Activated B cell treated with CpG ODN at 0.5 μM for 24 hours (primary cell): ENCODE data around the gene HORMAD2. TPM values are rescaled to one million over a fixed set of nuclear protein-coding genes. Genes with fewer than 3 reads are reported as not detected.
"Not testable (repeated sequence)": the region's sequence is repeated elsewhere in the genome, so short reads cannot be mapped to it uniquely, and the experiment has no call there.

Experiments
- ATAC-seq: fragments of 200-7000 bp; cut with Tn5 transposase; one replicate; pipeline ENCODE4 v1.10.0; 2021; ENCODE audit warnings: low read depth, mild to moderate bottlenecking, moderate library complexity
- CTCF ChIA-PET: fragments of 350-600 bp; sonication (Branson Sonifier 250); formaldehyde crosslinking; loops from one replicate; lab custom pipeline; 2021; ENCODE audit warnings: antibody characterized with exemption; lab: Charles Lee
- POLR2A ChIA-PET: fragments of 350-600 bp; sonication (Branson Sonifier 250); formaldehyde crosslinking; loops from one replicate; lab custom pipeline; 2021; ENCODE audit warnings: antibody characterized with exemption; lab: Charles Lee
- DNase-seq: peaks from one replicate; pipeline ENCODE4 v3.0.0; 2022
- H3K27ac Mint-ChIP-seq: one replicate; pipeline ENCODE4 v1.8.0; 2020; ENCODE audit warnings: mixed read lengths
- H3K27me3 Mint-ChIP-seq: one replicate; pipeline ENCODE4 v1.8.0; 2021; ENCODE audit warnings: mixed read lengths
- H3K36me3 Mint-ChIP-seq: one replicate; pipeline ENCODE4 v1.8.0; 2021; ENCODE audit warnings: low read depth, mixed read lengths
- H3K4me1 Mint-ChIP-seq: one replicate; pipeline ENCODE4 v1.8.0; 2021; ENCODE audit warnings: mixed read lengths
- H3K4me3 Mint-ChIP-seq: one replicate; pipeline ENCODE4 v1.8.0; 2020; ENCODE audit warnings: mild to moderate bottlenecking, mixed read lengths
- H3K9me3 Mint-ChIP-seq: one replicate; pipeline ENCODE4 v1.8.0; 2020; ENCODE audit warnings: mixed read lengths
- intact Hi-C: fragments of 100-400 bp; cut with micrococcal nuclease; formaldehyde crosslinking; loops from one replicate; pipeline ENCODE4 v1.15.1; 2024
- total RNA-seq: library from RNA; stranded (reverse); gene quantifications from 2 replicates; pipeline ENCODE4 v1.2.3, GENCODE V29; 2022
- TF ChIP-seq, protein P1 (sequence below): fragments of 200-600 bp; IDR thresholded peaks from one replicate; pipeline ENCODE4 v1.8.0; 2022; ENCODE audit warnings: antibody characterized with exemption, mild to moderate bottlenecking

Gene HORMAD2
- total RNA-seq, 1 donor from 2014 or later, result not detected

DNA sequence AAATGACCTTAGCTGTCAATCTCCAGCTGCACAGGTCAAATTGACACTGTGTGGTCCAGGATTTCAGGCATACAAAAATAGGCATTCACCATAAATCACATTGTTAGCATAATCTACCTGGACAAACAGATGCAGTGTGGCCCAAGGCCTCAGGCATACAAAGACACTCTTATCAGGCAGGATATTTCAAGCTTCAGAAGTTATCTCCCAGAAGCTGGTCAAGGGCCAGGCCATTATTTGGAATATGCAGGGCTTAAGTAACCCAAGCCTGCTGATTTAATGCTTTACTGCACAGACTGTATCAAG lies 25.5 kb upstream of the HORMAD2 start:
- CTCF ChIA-PET, result no interaction called here

DNA sequence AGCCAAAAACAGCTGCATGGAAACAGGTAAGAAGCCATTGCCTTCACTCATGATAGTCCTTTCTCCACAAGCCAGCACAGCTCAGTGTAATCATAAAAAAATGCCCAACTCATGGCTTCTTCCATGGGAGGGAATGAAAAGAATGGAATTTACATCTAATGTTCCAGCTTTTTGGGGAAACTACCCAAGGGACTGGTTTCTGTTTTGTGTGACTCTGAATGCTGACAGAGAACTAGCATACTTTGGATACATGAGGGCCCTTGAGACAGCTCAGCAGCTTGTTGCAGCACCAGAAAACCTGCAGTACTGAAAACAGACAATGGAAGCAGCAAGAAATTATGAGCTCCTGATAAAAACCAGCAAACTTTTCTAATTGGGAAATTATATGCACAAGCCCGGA lies 24.2 kb upstream of the HORMAD2 start:
- H3K36me3 Mint-ChIP-seq, result peaks cover 4% of the 10 kb centered on the region
- H3K9me3 Mint-ChIP-seq, result peaks cover 23% of the 10 kb centered on the region
- no peak for ATAC-seq
- TF ChIP-seq, protein P1, sequence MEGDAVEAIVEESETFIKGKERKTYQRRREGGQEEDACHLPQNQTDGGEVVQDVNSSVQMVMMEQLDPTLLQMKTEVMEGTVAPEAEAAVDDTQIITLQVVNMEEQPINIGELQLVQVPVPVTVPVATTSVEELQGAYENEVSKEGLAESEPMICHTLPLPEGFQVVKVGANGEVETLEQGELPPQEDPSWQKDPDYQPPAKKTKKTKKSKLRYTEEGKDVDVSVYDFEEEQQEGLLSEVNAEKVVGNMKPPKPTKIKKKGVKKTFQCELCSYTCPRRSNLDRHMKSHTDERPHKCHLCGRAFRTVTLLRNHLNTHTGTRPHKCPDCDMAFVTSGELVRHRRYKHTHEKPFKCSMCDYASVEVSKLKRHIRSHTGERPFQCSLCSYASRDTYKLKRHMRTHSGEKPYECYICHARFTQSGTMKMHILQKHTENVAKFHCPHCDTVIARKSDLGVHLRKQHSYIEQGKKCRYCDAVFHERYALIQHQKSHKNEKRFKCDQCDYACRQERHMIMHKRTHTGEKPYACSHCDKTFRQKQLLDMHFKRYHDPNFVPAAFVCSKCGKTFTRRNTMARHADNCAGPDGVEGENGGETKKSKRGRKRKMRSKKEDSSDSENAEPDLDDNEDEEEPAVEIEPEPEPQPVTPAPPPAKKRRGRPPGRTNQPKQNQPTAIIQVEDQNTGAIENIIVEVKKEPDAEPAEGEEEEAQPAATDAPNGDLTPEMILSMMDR, result no peak
- ChIA-PET CTCF (no interaction called here), POLR2A (no interaction called here)
- no peak overlapping the region for H3K4me3 Mint-ChIP-seq
- intact Hi-C loops, result no loop called here
- DNase-seq, result no peak
- no peak overlapping the region for H3K27ac Mint-ChIP-seq
- H3K27me3 Mint-ChIP-seq, result peaks cover 4% of the 10 kb centered on the region
- no peaks in the 10 kb centered on the region for H3K4me1 Mint-ChIP-seq

More for the DNA sequence above, 25.5 kb upstream of the HORMAD2 start:
- no peak for DNase-seq
- H3K4me1 Mint-ChIP-seq, result no peaks in the 10 kb centered on the region
- no peak overlapping the region for H3K27ac Mint-ChIP-seq
- intact Hi-C loops, result no loop called here
- ATAC-seq, result no peak
- POLR2A ChIA-PET, result no interaction called here
- H3K9me3 Mint-ChIP-seq, result peaks cover 23% of the 10 kb centered on the region
- H3K36me3 Mint-ChIP-seq, result peaks cover 4% of the 10 kb centered on the region
- no peak overlapping the region for H3K4me3 Mint-ChIP-seq
- peaks cover 4% of the 10 kb centered on the region for H3K27me3 Mint-ChIP-seq
- TF ChIP-seq, protein P1, result no peak

DNA sequence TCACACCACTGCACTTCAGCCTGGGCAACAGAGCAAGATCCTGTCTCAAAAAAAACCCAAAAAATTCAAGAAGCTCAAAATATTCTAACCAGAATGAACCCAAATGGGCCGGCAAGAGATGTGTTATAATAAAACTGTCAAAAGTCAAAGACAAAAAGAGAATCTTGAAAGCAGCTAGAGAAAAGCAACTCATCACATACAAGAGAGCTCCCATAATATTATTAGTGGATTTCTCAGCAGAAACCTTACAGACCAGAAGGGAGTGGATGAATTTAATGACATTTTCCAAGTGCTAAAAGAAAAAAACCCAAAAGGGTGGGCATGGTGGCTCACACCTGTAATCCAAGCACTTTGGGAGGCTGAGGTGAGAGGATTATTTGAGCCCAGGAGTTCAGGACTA lies 22.9 kb upstream of the HORMAD2 start:
- Mint-ChIP-seq H3K36me3 (peaks cover 4% of the 10 kb centered on the region), H3K27ac (no peak overlapping the region), H3K27me3 (peaks cover 4% of the 10 kb centered on the region), H3K9me3 (peaks cover 23% of the 10 kb centered on the region), H3K4me1 (no peaks in the 10 kb centered on the region), H3K4me3 (no peak overlapping the region)
- no peak for DNase-seq
- ATAC-seq, result no peak
- ChIA-PET CTCF (no interaction called here), POLR2A (no interaction called here)
- intact Hi-C loops, result no loop called here
- TF ChIP-seq, protein P1, result no peak

DNA sequence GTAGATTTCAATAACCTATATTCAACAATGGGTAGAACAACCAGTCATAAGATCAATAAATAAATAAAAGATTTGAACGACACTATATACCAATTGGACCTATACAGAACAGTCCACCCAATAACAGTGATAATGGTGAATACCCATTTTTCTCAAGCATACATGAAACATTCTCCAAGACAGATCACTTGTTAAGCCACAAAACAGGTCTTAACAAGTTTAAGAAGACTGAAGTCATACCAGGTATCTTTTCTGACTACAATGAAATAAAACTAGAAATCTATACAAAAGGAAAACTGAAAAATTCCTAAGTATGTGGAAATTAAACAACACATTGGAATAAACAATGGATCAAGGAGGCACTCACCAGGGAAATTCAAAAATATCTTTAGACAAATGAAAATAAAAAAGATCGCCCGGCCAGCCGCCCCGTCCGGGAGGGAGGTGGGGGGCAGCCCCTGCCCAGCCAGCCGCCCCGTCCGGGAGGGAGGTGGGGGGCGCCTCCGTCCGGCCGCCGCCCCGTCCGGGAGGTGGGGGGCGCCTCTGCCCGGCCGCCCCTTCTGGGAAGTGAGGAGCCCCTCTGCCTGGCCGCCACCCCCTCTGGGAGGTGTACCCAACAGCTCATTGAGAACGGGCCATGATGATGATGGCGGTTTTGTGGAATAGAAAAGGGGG lies 20.8 kb upstream of the HORMAD2 start:
- DNase-seq, H3K4me1 Mint-ChIP-seq: not testable (repeated sequence)
- H3K9me3 Mint-ChIP-seq, result peaks cover 38% of the 10 kb centered on the region

DNA sequence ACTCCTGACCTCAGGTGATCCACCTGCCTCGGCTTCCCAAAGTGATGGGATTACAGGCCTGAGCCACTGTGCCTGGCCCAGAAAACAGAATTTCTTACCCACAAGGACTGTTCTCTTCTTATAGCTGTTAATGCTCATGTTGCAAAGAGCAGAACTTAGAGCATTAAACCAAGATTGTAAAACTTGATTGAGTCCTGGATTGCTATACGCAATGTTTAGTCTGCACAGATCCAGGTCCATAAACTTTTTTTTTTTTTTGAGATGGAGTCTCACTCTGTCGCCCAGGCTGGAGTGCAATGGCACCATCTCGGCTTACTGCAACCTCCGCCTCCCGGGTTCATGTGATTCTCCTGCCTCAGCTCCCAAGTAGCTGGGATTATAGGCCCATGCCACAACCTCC lies 19.2 kb upstream of the HORMAD2 start:
- H3K4me3 Mint-ChIP-seq, H3K36me3 Mint-ChIP-seq, H3K4me1 Mint-ChIP-seq, ATAC-seq, H3K27ac Mint-ChIP-seq, H3K27me3 Mint-ChIP-seq, intact Hi-C loops, CTCF ChIA-PET, DNase-seq, POLR2A ChIA-PET: not testable (repeated sequence)
- peaks cover 47% of the 10 kb centered on the region for H3K9me3 Mint-ChIP-seq

More for the DNA sequence above, 20.8 kb upstream of the HORMAD2 start:
- H3K27me3 Mint-ChIP-seq, POLR2A ChIA-PET, H3K4me3 Mint-ChIP-seq, CTCF ChIA-PET, ATAC-seq, H3K36me3 Mint-ChIP-seq, intact Hi-C loops, H3K27ac Mint-ChIP-seq: not testable (repeated sequence)

DNA sequence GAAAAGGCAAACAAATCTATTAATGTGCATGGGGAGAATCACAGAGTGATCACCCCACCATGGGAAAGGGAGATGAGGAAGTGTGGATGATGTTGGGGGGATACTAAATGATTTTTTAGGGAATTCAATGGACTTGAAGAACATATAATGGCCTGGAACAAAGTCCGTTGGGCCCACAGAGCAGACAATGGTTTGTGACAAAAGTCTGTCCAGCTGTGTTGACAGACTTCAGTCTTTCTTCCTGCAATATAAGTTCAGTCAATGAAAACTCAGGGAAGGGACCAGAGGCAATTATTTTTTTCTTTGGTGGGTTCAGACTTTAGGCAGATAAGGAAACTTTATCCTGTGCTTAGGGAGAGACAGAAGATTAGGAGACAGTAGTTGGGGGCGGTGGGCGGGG lies 18.0 kb upstream of the HORMAD2 start:
- intact Hi-C loops, result no loop called here
- no peak overlapping the region for H3K4me3 Mint-ChIP-seq
- POLR2A ChIA-PET, result no interaction called here
- H3K9me3 Mint-ChIP-seq, result peaks cover 39% of the 10 kb centered on the region
- DNase-seq (no peak), ATAC-seq (no peak)
- no peaks in the 10 kb centered on the region for H3K4me1 Mint-ChIP-seq
- TF ChIP-seq, protein P1, result no peak
- peaks cover 4% of the 10 kb centered on the region for H3K36me3 Mint-ChIP-seq
- H3K27me3 Mint-ChIP-seq, result peaks cover 4% of the 10 kb centered on the region
- CTCF ChIA-PET, result no interaction called here
- no peak overlapping the region for H3K27ac Mint-ChIP-seq
